Dendritic cell treated with granulocyte-macrophage colony-stimulating factor and Interleukin-4, amounts not matched to agents 40 ng/mL and 50 ng/mL, for 4 days (primary cell): Measurements from ENCODE around the gene RSRC2.
"Not testable (repeated sequence)": the region's sequence is repeated elsewhere in the genome, so short reads cannot be mapped to it uniquely, and the experiment has no call there.

Experiments used
- H3K27ac Mint-ChIP-seq: one replicate; pipeline ENCODE4 v1.8.0; 2022; ENCODE audit warnings: mild to moderate bottlenecking, mixed read lengths
- H3K27me3 Mint-ChIP-seq: one replicate; pipeline ENCODE4 v1.8.0; 2022; ENCODE audit warnings: mild to moderate bottlenecking, mixed read lengths
- H3K36me3 Mint-ChIP-seq: one replicate; pipeline ENCODE4 v1.8.0; 2022; ENCODE audit warnings: low read depth, mixed read lengths
- H3K4me1 Mint-ChIP-seq: one replicate; pipeline ENCODE4 v1.8.0; 2022; ENCODE audit warnings: low read depth, mixed read lengths
- H3K4me3 Mint-ChIP-seq: one replicate; pipeline ENCODE4 v1.8.0; 2022; ENCODE audit warnings: mild to moderate bottlenecking, moderate library complexity, mixed read lengths
- H3K9me3 Mint-ChIP-seq: one replicate; pipeline ENCODE4 v1.8.0; 2022; ENCODE audit warnings: mixed read lengths
- intact Hi-C: fragments of 100-400 bp; cut with micrococcal nuclease; formaldehyde crosslinking; loops from one replicate; pipeline ENCODE4 v1.15.0; 2022

The RSRC2 gene

DNA sequence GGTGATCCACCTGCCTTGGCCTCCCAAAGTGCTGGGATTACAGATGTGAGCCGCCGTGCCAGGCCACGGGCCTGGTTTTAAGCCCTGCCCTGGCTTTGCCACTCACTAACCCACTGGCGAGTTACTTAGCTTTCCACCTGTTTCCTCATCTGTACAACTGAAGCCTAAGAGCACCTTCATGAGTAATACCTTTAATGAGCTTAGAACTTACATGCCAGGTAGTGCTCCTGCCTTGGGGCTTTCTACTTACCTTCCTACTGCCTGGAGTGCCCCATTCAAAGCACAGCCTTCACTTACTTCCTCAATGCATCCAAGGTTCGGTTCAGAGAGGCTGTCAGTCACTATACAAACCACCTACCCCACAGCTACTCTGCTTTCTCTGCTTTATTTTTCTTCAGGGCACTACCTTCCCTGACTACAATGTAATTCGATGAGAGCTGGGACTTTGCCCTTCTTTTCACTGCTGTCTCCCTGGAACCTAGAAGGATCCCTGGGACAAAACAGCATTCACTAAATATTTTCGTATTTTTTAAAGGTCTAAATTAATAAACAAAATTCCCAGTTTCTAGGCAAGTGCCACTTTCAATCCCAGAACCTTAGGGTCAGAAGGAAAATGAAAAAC lies 39.8 kb downstream of the RSRC2 start:
- H3K4me1 Mint-ChIP-seq = peaks cover 4% of the 10 kb centered on the region
- no peaks in the 10 kb centered on the region for H3K9me3 Mint-ChIP-seq
- intact Hi-C loops = no loop called here
- H3K27ac Mint-ChIP-seq = no peak overlapping the region
- no peak overlapping the region for H3K4me3 Mint-ChIP-seq
- H3K36me3 Mint-ChIP-seq = peaks cover 96% of the 10 kb centered on the region
- no peaks in the 10 kb centered on the region for H3K27me3 Mint-ChIP-seq

- H3K27ac Mint-ChIP-seq, H3K27me3 Mint-ChIP-seq, H3K4me3 Mint-ChIP-seq, intact Hi-C loops, H3K4me1 Mint-ChIP-seq, H3K9me3 Mint-ChIP-seq: not testable (repeated sequence)
- H3K36me3 Mint-ChIP-seq = peaks cover 95% of the 10 kb centered on the region
These were observed 40.4 kb downstream of the RSRC2 start for GRCh38 chr12:122486360-122486759.

- H3K27ac Mint-ChIP-seq, intact Hi-C loops, H3K4me3 Mint-ChIP-seq, H3K4me1 Mint-ChIP-seq, H3K27me3 Mint-ChIP-seq, H3K9me3 Mint-ChIP-seq: not testable (repeated sequence)
- peaks cover 94% of the 10 kb centered on the region for H3K36me3 Mint-ChIP-seq
These were observed 42.4 kb downstream of the RSRC2 start for GRCh38 chr12:122484385-122484784.

- intact Hi-C loops = no loop called here
- peaks cover 94% of the 10 kb centered on the region for H3K36me3 Mint-ChIP-seq
- peaks cover 4% of the 10 kb centered on the region for H3K4me1 Mint-ChIP-seq
- H3K9me3 Mint-ChIP-seq = no peaks in the 10 kb centered on the region
- no peaks in the 10 kb centered on the region for H3K27me3 Mint-ChIP-seq
- H3K4me3 Mint-ChIP-seq = no peak overlapping the region
- H3K27ac Mint-ChIP-seq = no peak overlapping the region
These were observed 42.8 kb downstream of the RSRC2 start for GRCh38 chr12:122483969-122484368.

DNA sequence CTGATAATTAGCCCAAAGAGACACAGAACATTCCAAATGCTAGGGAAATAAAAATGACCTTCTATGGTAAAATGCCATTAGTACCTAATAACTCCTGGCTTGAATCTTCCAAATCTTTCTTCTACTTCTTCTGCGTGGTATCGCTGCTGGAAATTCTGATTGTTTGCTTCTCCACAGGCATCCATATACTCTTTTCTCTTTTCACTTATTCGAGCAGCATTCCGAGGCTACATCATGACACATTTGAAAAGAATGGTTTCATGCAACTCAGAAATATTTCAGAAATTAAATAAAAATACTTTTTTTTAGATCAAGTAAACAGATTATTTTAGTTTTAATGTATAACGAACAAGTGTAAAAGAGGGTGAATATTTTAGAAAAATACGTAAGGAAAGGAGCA lies 44.9 kb downstream of the RSRC2 start:
- Mint-ChIP-seq H3K4me3 (no peak overlapping the region), H3K4me1 (peaks cover 4% of the 10 kb centered on the region), H3K36me3 (peaks cover 94% of the 10 kb centered on the region), H3K27me3 (no peaks in the 10 kb centered on the region), H3K9me3 (no peaks in the 10 kb centered on the region), H3K27ac (no peak overlapping the region)
- intact Hi-C loops = no loop called here

DNA sequence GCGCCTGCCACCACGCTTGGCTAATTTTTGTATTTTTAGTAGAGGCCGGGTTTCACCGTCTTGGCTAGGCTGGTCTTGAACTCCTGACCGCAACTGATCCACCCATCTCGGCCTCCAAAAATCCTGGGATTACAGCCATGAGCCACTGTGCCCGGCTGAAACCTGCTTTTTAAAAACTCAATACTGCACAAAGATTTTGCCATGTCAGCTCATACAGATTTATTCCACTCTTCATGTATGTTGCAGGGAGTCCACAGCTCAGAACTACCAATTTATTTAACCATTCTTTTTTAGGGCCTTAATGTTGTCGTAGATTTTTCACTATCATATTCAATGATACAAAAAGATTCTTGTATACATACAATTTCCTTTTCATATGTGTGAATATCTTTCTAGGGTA lies 46.0 kb downstream of the RSRC2 start:
- no peak overlapping the region for H3K27ac Mint-ChIP-seq
- peaks cover 94% of the 10 kb centered on the region for H3K36me3 Mint-ChIP-seq
- no peaks in the 10 kb centered on the region for H3K9me3 Mint-ChIP-seq
- H3K4me3 Mint-ChIP-seq = no peak overlapping the region
- H3K4me1 Mint-ChIP-seq = no peaks in the 10 kb centered on the region
- intact Hi-C loops = no loop called here
- no peaks in the 10 kb centered on the region for H3K27me3 Mint-ChIP-seq

DNA sequence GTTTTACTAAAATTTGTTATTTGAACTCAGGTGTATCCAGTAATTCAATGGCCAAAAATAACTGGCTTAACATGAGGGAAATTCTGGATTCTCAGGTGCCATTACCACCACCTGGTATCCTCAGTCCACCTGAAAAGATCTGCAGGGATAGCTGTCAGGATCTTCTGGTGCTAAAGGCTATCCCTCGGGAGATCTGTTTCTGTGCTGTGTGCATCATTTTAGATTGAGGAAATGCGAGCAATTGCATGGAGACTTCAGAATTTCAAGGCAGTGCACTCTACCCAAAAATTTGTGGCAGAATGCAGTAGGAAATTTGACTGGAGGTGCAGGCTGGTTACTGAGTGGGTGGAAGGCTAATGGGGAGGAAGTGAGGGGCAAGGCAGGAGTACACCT lies 52.4 kb downstream of the RSRC2 start:
- Mint-ChIP-seq H3K9me3 (no peaks in the 10 kb centered on the region), H3K4me1 (no peaks in the 10 kb centered on the region), H3K4me3 (no peak overlapping the region), H3K36me3 (peaks cover 80% of the 10 kb centered on the region), H3K27ac (no peak overlapping the region), H3K27me3 (no peaks in the 10 kb centered on the region)
- intact Hi-C loops = no loop called here

GRCh38 chr12:122473543-122474323 lies 53.0 kb downstream of the RSRC2 start:
- no peaks in the 10 kb centered on the region for H3K4me1 Mint-ChIP-seq
- no peak overlapping the region for H3K27ac Mint-ChIP-seq
- H3K4me3 Mint-ChIP-seq = no peak overlapping the region
- no peaks in the 10 kb centered on the region for H3K9me3 Mint-ChIP-seq
- H3K27me3 Mint-ChIP-seq = no peaks in the 10 kb centered on the region
- H3K36me3 Mint-ChIP-seq = peaks cover 74% of the 10 kb centered on the region
- intact Hi-C loops = no loop called here

DNA sequence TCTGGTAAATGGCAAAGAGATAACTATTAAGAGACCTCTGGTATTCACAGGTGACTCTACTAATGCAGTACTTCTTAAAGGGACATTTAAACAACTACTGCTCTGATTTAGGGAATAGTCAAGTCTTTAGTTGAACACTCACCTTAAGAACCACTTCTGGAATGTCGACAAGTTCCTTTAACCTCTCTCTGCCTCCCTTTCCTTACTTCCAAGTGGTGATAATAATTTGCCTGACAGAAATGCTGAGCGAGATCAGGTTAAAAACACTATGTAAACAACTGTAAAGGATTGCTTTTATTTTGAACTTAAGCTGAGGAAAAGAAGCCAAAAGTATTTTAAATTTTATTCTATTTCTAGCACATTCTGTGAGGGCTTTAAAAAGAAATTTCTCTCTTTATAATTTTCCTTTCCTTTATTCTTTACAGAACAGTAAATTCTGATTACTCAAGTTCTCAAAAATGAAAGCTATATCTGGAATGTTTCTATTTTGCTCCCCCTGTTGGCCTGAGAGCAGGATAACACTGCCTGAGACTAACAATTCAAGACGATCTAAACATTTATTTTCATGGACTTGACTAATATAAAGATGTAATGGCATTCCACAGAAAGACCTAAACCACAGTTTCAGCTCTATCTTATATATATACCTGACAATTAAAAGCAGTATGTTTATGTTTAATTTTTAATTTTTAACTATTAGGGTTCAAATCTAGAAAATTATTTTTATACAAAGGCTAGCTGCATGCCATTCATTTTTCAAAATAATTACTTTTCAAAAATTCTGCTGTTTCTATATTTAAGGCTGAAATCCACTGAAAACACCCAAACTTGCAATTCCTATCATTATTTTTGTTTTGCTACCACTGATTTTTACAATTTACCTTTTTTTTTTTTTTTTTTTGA lies 55.2 kb downstream of the RSRC2 start:
- no peaks in the 10 kb centered on the region for H3K27me3 Mint-ChIP-seq
- peaks cover 52% of the 10 kb centered on the region for H3K36me3 Mint-ChIP-seq
- intact Hi-C loops = loop anchor here (1.0 kb wide), 1 partner anchor 72 kb away; no protein-coding TSS in a partner anchor
- no peaks in the 10 kb centered on the region for H3K9me3 Mint-ChIP-seq
- no peak overlapping the region for H3K4me3 Mint-ChIP-seq
- no peaks in the 10 kb centered on the region for H3K4me1 Mint-ChIP-seq
- no peak overlapping the region for H3K27ac Mint-ChIP-seq

DNA sequence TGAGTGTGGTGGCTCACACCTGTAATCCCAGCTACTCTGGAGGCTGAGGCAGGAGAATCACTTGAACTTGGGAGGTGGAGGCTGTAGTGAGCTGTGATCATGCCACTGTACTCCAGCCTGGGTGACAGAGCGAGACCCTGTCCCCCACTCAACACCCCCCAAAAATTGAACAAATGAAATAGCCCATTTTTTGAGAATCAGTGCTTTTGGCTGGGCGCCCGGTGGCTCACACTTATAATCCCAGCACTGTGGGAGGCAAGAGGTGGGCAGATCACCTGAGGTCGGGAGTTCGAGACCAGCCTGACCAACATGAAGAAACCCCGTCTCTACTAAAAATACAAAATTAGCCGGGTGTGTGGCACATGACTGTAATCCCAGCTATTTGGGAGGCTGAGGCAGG lies 56.2 kb downstream of the RSRC2 start:
- H3K4me1 Mint-ChIP-seq, intact Hi-C loops, H3K9me3 Mint-ChIP-seq, H3K27ac Mint-ChIP-seq, H3K27me3 Mint-ChIP-seq, H3K4me3 Mint-ChIP-seq: not testable (repeated sequence)
- peaks cover 42% of the 10 kb centered on the region for H3K36me3 Mint-ChIP-seq

GRCh38 chr12:122469856-122470255 lies 56.9 kb downstream of the RSRC2 start:
- peaks cover 35% of the 10 kb centered on the region for H3K36me3 Mint-ChIP-seq
- H3K27ac Mint-ChIP-seq, H3K27me3 Mint-ChIP-seq, H3K9me3 Mint-ChIP-seq, H3K4me1 Mint-ChIP-seq, intact Hi-C loops, H3K4me3 Mint-ChIP-seq: not testable (repeated sequence)

GRCh38 chr12:122467983-122468382 lies 58.8 kb downstream of the RSRC2 start:
- Mint-ChIP-seq H3K4me1 (no peaks in the 10 kb centered on the region), H3K36me3 (peaks cover 16% of the 10 kb centered on the region), H3K27ac (no peak overlapping the region), H3K9me3 (no peaks in the 10 kb centered on the region), H3K4me3 (no peak overlapping the region), H3K27me3 (no peaks in the 10 kb centered on the region)
- intact Hi-C loops = no loop called here

DNA sequence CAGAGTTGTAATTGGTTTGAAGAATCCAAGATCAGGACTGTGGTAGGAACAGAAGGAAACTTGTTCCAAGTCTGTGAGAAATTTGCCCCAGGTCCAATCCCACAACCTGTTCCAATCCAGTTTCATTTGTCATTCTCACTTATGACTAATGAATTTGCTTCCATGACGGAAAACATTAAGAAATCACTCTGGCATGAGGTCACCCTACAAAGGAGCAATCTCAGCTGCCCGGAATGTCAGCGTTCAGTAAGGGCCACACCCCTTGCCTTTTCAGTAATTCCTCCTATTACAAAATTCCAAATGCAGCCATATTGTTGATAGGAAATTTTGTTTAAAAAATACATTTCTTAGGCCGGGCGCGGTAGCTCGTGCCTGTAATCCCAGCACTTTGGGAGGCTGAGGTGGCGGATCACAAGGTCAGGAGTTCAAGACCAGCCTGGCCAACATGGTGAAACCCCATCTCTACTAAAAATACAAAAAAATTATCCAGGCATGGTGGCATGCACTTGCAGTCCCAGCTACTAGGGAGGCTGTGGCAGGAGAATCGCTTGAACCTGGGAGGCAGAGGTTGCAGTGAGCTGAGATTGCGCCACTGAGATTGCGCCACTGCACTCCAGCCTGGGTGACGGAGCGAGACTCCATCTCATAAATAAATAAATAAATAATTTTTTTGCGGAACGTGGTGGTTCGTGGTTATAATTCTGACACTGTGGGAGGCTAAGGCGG lies 62.3 kb downstream of the RSRC2 start:
- H3K4me3 Mint-ChIP-seq, H3K9me3 Mint-ChIP-seq, H3K27ac Mint-ChIP-seq, H3K4me1 Mint-ChIP-seq, intact Hi-C loops, H3K36me3 Mint-ChIP-seq, H3K27me3 Mint-ChIP-seq: not testable (repeated sequence)

- Mint-ChIP-seq H3K27me3 (no peaks in the 10 kb centered on the region), H3K4me1 (peaks cover 13% of the 10 kb centered on the region), H3K4me3 (no peak overlapping the region), H3K36me3 (no peaks in the 10 kb centered on the region), H3K27ac (peak overlapping the region; percentile 63), H3K9me3 (no peaks in the 10 kb centered on the region)
- intact Hi-C loops = no loop called here
These were observed 66.1 kb downstream of the RSRC2 start for GRCh38 chr12:122460641-122461040.
